HepG2 (cell line): ENCODE measurements around the gene RFXANK. TPM values are rescaled to one million over a fixed set of nuclear protein-coding genes. Genes with fewer than 3 reads are reported as not detected.
"Not testable (repeated sequence)": the region's sequence is repeated elsewhere in the genome, so short reads cannot be mapped to it uniquely, and the experiment has no call there.

Experiments
- ATAC-seq: fragments of 200-7000 bp; cut with Tn5 transposase; 3 replicates; pipeline ENCODE4 v1.9.1; 2020; ENCODE audit warnings: mild to moderate bottlenecking, moderate library complexity
- BruUV-seq: library from RNA; stranded (reverse); fragments of 400-500 nt; replicated peaks from 2 replicates; lab custom pipeline; 2021; lab: Mats Ljungman, UMichigan
- CTCF ChIA-PET: fragments of 300-600 bp; formaldehyde crosslinking; extraction: SDS; loops from one replicate; lab custom pipeline; 2021; ENCODE audit warnings: low total read pairs, inconsistent platforms, low intra/inter-chr PET ratio; lab: Yijun Ruan, JAX
- POLR2A ChIA-PET: fragments of 350-600 bp; sonication (Branson Sonifier 250); formaldehyde crosslinking; loops from one replicate; lab custom pipeline; 2020; ENCODE audit warnings: antibody characterized with exemption, inconsistent platforms; lab: Yijun Ruan, JAX
- DNase-seq: peaks from one replicate; pipeline ENCODE4 v3.0.0-alpha.2; 2015; ENCODE audit warnings: low spot score
- FAIRE-seq: peaks from 3 replicates; lab custom pipeline; 2011; peaks lifted over from hg19 to GRCh38; lab: Jason Lieb, UNC
- H2AFZ ChIP-seq: one replicate; pipeline ENCODE4 v1.6.1; 2011; ENCODE audit warnings: low read length, inconsistent platforms
- H3K27ac ChIP-seq: fragments of 300-600 bp; 3 replicates; pipeline ENCODE4 v1.8.0; 2011; ENCODE audit warnings: mixed run types, mild to moderate bottlenecking, mixed read lengths, low read length, inconsistent platforms; ENCODE audit not compliant: insufficient read depth; ENCODE audit errors: extremely low read length
- H3K27me3 ChIP-seq, 2 experiments: fragments of 200-600 bp in 1 of 2; 2 replicates in 1 of 2; 3 replicates in 1 of 2; pipeline versions ENCODE4 v1.6.0 to v1.8.0; 2011; ENCODE audit warnings: low read length in 2 of 2, mild to moderate bottlenecking in 2 of 2, moderate library complexity in 2 of 2, inconsistent platforms in 1 of 2; ENCODE audit not compliant: insufficient read depth in 2 of 2, control insufficient read depth in 1 of 2
- H3K36me3 ChIP-seq, 2 experiments: fragments of 200-600 bp in 1 of 2; replicated peaks in 1 of 2; 2 replicates in 1 of 2; 3 replicates in 1 of 2; pipeline versions ENCODE4 v1.5.1 to v1.8.0; 2011; ENCODE audit warnings: low read length in 2 of 2, inconsistent platforms in 1 of 2; ENCODE audit not compliant: insufficient read depth in 2 of 2, control insufficient read depth in 1 of 2
- H3K4me1 ChIP-seq: 2 replicates; pipeline ENCODE4 v1.5.1; 2012; ENCODE audit warnings: low read length, inconsistent platforms; ENCODE audit not compliant: insufficient read depth
- H3K4me2 ChIP-seq: 2 replicates; pipeline ENCODE4 v1.6.0; 2011; ENCODE audit warnings: low read depth, low read length, inconsistent platforms
- H3K4me3 ChIP-seq, 3 experiments: fragments of 200-600 bp in 1 of 3; sonication (generic), shearing (Covaris generic) in 1 of 3; replicated peaks in 1 of 3; 2 replicates each; pipeline ENCODE4 v1.5.1; 2011 to 2016; ENCODE audit warnings: low read length in 3 of 3, inconsistent platforms in 2 of 3, low read depth in 2 of 3, mild to moderate bottlenecking in 2 of 3, control low read depth in 1 of 3, mixed read lengths in 1 of 3; ENCODE audit not compliant: insufficient read depth in 1 of 3
- H3K79me2 ChIP-seq: one replicate; pipeline ENCODE4 v1.6.1; 2011; ENCODE audit warnings: low read length, inconsistent platforms; ENCODE audit not compliant: insufficient read depth
- H3K9ac ChIP-seq: 2 replicates; pipeline ENCODE4 v1.6.0; 2011; ENCODE audit warnings: mild to moderate bottlenecking, low read depth, low read length, inconsistent platforms; ENCODE audit not compliant: insufficient read depth
- H3K9me3 ChIP-seq: 2 replicates; pipeline ENCODE4 v1.5.1; 2012; ENCODE audit warnings: mild to moderate bottlenecking, low read length
- H4K20me1 ChIP-seq: 2 replicates; pipeline ENCODE4 v1.6.0; 2011; ENCODE audit warnings: inconsistent platforms, mild to moderate bottlenecking, low read length, moderate library complexity; ENCODE audit not compliant: insufficient read depth
- FOXA3 ChIP-seq: IDR thresholded peaks from 2 replicates; pipeline ENCODE4 v1.6.1; 2016; ENCODE audit warnings: missing genetic modification reagents, missing compliant biosample characterization
- IKZF4 ChIP-seq: sonication (generic); formaldehyde crosslinking; IDR thresholded peaks from 2 replicates; pipeline ENCODE4 v1.5.1; 2020; ENCODE audit warnings: borderline replicate concordance, mild to moderate bottlenecking, low read depth, missing genetic modification reagents; ENCODE audit errors: not compliant biosample characterization
- JUND ChIP-seq: sonication (generic); formaldehyde crosslinking; IDR thresholded peaks from 2 replicates; pipeline ENCODE4 v1.8.0; 2022; ENCODE audit warnings: mild to moderate bottlenecking, missing genetic modification reagents
- PRMT3 ChIP-seq: sonication (generic); formaldehyde crosslinking; IDR thresholded peaks from 2 replicates; pipeline ENCODE4 v1.8.1; 2022; ENCODE audit warnings: low read depth, mild to moderate bottlenecking, moderate library complexity, missing genetic modification reagents, borderline replicate concordance
- SALL1 ChIP-seq: sonication (generic); formaldehyde crosslinking; IDR thresholded peaks from 2 replicates; pipeline ENCODE4 v1.8.0; 2022; ENCODE audit warnings: mild to moderate bottlenecking, missing genetic modification reagents
- SP140L ChIP-seq: sonication (generic); formaldehyde crosslinking; IDR thresholded peaks from 2 replicates; pipeline ENCODE4 v1.4.0; 2020; ENCODE audit warnings: missing genetic modification reagents, borderline replicate concordance
- SRY ChIP-seq: sonication (generic); formaldehyde crosslinking; IDR thresholded peaks from 2 replicates; pipeline ENCODE4 v1.8.0; 2022; ENCODE audit warnings: mild to moderate bottlenecking, missing genetic modification reagents
- TARDBP ChIP-seq: sonication (generic); formaldehyde crosslinking; IDR thresholded peaks from 2 replicates; pipeline ENCODE4 v1.8.0; 2022; ENCODE audit warnings: mild to moderate bottlenecking, missing genetic modification reagents
- ZFP37 ChIP-seq: sonication (generic); formaldehyde crosslinking; IDR thresholded peaks from 2 replicates; pipeline ENCODE4 v1.4.0; 2020; ENCODE audit warnings: missing genetic modification reagents, borderline replicate concordance
- ZNF121 ChIP-seq: sonication (generic); formaldehyde crosslinking; IDR thresholded peaks from 2 replicates; pipeline ENCODE4 v1.5.0; 2020; ENCODE audit warnings: mild to moderate bottlenecking, missing genetic modification reagents
- ZNF256 ChIP-seq: sonication (generic); formaldehyde crosslinking; conservative IDR thresholded peaks from 2 replicates; pipeline ENCODE4 v1.4.0; 2020; ENCODE audit warnings: missing genetic modification reagents
- ZNF672 ChIP-seq: sonication (generic); formaldehyde crosslinking; IDR thresholded peaks from 2 replicates; pipeline ENCODE4 v1.8.1; 2022; ENCODE audit warnings: missing genetic modification reagents
- ZNF772 ChIP-seq: sonication (generic); formaldehyde crosslinking; IDR thresholded peaks from 2 replicates; pipeline ENCODE4 v1.5.0; 2020; ENCODE audit warnings: mild to moderate bottlenecking, missing genetic modification reagents
- ZSCAN9 ChIP-seq: IDR thresholded peaks from 2 replicates; pipeline ENCODE4 v1.6.1; 2016; ENCODE audit warnings: borderline replicate concordance
- WGBS: methylation state at CpG from one replicate; pipeline ENCODE4 v1.1.6; 2017; ENCODE audit warnings: low lambda C conversion rate; 5-methylcytosine and 5-hydroxymethylcytosine counted together
- in situ Hi-C: cut with HindIII; loops from 2 replicates; pipeline ENCODE4 v1.10.0; 2017; ENCODE audit warnings: low pct_unique_long_range_greater_than_20kb; ENCODE audit not compliant: extremely low pct_ligation_motif_present
- intact Hi-C: fragments of 100-400 bp; cut with micrococcal nuclease; formaldehyde crosslinking; loops from one replicate; pipeline ENCODE4 v1.10.0; 2022; ENCODE audit not compliant: unreplicated experiment
- polyA plus RNA-seq, 8 experiments: library from polyadenylated mRNA; depleted of rRNA in 3 of 8; stranded (reverse) in 7 of 8; unstranded in 1 of 8; fragments of >200 nt; fragmentation: Illumina TruSeq in 4 of 8; extraction: Trizol in 4 of 8; gene quantifications; 2 replicates each; pipeline versions ENCODE4 v1.2.1 to v1.2.3, GENCODE V29; 2011 to 2016; ENCODE audit warnings: low read depth in 4 of 8, missing spikeins in 1 of 8, mixed read lengths in 1 of 8; ENCODE audit not compliant: insufficient read depth in 1 of 8
- total RNA-seq, 5 experiments: library from RNA; depleted of rRNA; stranded (reverse); fragments of >200 nt; fragmentation: Illumina TruSeq; extraction: Trizol; gene quantifications; 2 replicates each; pipeline ENCODE4 v1.2.3, GENCODE V29; 2016; ENCODE audit warnings: low read depth in 1 of 5
- TF ChIP-seq, protein P1 (sequence below): sonication (generic); formaldehyde crosslinking; IDR thresholded peaks from 2 replicates; pipeline ENCODE4 v1.5.1; 2020; ENCODE audit warnings: mild to moderate bottlenecking, missing genetic modification reagents, borderline replicate concordance
- TF ChIP-seq, protein P2 (sequence below): sonication (generic); formaldehyde crosslinking; conservative IDR thresholded peaks from 2 replicates; pipeline ENCODE4 v1.8.0; 2022; ENCODE audit warnings: missing genetic modification reagents
- TF ChIP-seq, protein P3 (sequence below): IDR thresholded peaks from 2 replicates; pipeline ENCODE4 v1.6.1; 2016; ENCODE audit warnings: low read depth, borderline replicate concordance

RFXANK gene
- total and polyA plus RNA-seq, 2 of the 13 experiments (the other 11 are each of a cell fraction or from before 2014, with no cell fraction given), result 49.9 to 80.7 TPM

DNA sequence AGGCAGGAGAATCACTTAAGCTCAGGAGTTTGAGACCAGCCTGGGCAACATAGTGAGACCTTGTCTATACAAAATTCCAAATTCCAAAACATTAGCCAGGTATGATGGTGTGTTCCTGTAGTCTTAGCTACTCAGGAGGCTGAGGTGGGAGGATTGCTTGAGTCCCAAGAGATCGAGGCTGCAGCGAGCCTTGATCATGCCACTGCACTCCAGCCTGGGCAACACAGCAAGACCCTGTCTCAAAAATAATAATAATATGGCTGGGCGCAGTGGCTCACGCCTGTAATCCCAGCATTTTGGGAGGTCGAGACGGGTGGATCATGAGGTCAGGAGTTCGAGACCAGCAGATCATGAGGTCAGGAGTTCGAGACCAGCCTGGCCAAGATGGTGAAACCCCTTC is 28.9 kb downstream of the RFXANK start:
- DNase-seq, H2AFZ ChIP-seq, CTCF ChIA-PET, H3K9ac ChIP-seq, H3K4me2 ChIP-seq, intact Hi-C loops, ATAC-seq, H3K4me3 ChIP-seq, BruUV-seq, H3K27ac ChIP-seq, H3K36me3 ChIP-seq, H3K79me2 ChIP-seq, FAIRE-seq, H4K20me1 ChIP-seq, POLR2A ChIA-PET, in situ Hi-C loops, H3K9me3 ChIP-seq: not testable (repeated sequence)
- TF ChIP-seq ZNF121 (CRISPR knock-in tag), result 0 out of 2 replicates have a peak, but pooled peaks have one; percentile 35
- 14% methylated on average over 8 of the region's 8 CpGs for WGBS
- H3K27me3 ChIP-seq, result peaks cover 2 to 20% of the 10 kb centered on the region in 2 experiments
- peaks cover 17% of the 10 kb centered on the region for H3K4me1 ChIP-seq

DNA sequence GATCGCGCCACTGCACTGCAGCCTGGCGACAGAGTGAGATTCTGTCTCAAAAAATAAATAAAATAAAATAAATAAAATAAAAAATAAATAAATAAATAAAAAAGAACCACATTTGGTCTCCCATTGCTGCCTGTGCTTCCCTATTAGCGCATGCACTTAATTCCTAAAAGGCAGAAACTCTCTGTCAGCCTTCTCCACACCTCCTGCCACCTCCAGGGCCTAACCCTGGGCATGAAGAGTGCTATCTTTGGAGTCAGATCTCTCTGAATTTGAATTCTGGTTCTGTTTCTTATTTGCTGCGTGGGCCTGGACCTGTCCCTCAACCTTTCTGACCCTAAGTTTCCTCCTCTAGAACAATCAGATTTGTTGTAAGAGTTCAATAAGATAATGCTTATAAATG is 31.0 kb downstream of the RFXANK start:
- intact Hi-C loops, result no loop called here
- ATAC-seq, result no peak
- TF ChIP-seq TARDBP (CRISPR knock-in tag) (no peak), ZSCAN9 (CRISPR knock-in tag) (no peak), ZFP37 (CRISPR knock-in tag) (no peak), SALL1 (no peak), ZNF672 (no peak), ZNF256 (CRISPR knock-in tag) (no peak), JUND (CRISPR knock-in tag) (no peak), FOXA3 (CRISPR knock-in tag) (no peak), ZNF772 (CRISPR knock-in tag) (no peak), IKZF4 (no peak), SP140L (CRISPR knock-in tag) (no peak), PRMT3 (CRISPR knock-in tag) (no peak), SRY (CRISPR knock-in tag) (no peak)
- TF ChIP-seq, protein P1, sequence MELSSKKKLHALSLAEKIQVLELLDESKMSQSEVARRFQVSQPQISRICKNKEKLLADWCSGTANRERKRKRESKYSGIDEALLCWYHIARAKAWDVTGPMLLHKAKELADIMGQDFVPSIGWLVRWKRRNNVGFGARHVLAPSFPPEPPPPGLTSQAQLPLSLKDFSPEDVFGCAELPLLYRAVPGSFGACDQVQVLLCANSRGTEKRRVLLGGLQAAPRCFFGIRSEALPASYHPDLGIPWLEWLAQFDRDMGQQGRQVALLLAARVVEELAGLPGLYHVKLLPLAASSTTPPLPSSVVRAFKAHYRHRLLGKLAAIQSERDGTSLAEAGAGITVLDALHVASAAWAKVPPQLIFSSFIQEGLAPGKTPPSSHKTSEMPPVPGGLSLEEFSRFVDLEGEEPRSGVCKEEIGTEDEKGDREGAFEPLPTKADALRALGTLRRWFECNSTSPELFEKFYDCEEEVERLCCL (CRISPR knock-in tag), result no peak
- TF ChIP-seq, protein P2, sequence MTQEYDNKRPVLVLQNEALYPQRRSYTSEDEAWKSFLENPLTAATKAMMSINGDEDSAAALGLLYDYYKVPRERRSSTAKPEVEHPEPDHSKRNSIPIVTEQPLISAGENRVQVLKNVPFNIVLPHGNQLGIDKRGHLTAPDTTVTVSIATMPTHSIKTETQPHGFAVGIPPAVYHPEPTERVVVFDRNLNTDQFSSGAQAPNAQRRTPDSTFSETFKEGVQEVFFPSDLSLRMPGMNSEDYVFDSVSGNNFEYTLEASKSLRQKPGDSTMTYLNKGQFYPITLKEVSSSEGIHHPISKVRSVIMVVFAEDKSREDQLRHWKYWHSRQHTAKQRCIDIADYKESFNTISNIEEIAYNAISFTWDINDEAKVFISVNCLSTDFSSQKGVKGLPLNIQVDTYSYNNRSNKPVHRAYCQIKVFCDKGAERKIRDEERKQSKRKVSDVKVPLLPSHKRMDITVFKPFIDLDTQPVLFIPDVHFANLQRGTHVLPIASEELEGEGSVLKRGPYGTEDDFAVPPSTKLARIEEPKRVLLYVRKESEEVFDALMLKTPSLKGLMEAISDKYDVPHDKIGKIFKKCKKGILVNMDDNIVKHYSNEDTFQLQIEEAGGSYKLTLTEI (CRISPR knock-in tag), result no peak
- TF ChIP-seq, protein P3, sequence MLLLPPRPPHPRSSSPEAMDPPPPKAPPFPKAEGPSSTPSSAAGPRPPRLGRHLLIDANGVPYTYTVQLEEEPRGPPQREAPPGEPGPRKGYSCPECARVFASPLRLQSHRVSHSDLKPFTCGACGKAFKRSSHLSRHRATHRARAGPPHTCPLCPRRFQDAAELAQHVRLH (CRISPR knock-in tag), result no peak

More for the DNA sequence above, 31.0 kb downstream of the RFXANK start:
- H3K4me1 ChIP-seq, result peaks cover 25% of the 10 kb centered on the region
- peaks cover 4 to 30% of the 10 kb centered on the region in 2 experiments for H3K27me3 ChIP-seq
- ChIA-PET POLR2A (no interaction called here), CTCF (no interaction called here)
- FAIRE-seq (no peak), DNase-seq (no peak)
- no peak overlapping the region for H3K27ac ChIP-seq
- no peak overlapping the region for H3K4me3 ChIP-seq
- no peaks in the 10 kb centered on the region for H3K9me3 ChIP-seq
- H3K4me2 ChIP-seq, result no peak overlapping the region
- no peak overlapping the region for H2AFZ ChIP-seq
- no peaks in the 10 kb centered on the region for H3K36me3 ChIP-seq
- in situ Hi-C loops, result no loop called here
- WGBS, result 74% methylated on average over 5 of the region's 5 CpGs
- H3K9ac ChIP-seq, result no peak overlapping the region
- no peaks in the 10 kb centered on the region for H4K20me1 ChIP-seq
- BruUV-seq, result no TSS peak
- no peaks in the 10 kb centered on the region for H3K79me2 ChIP-seq
